VCaP (cell line): ENCODE results near the gene ZNF610.

ENCODE experiments used
- H3K27ac ChIP-seq: fragments of 450-650 bp; 2 replicates; pipeline ENCODE4 v1.5.1; 2017
- CTCF ChIP-seq: fragments of 450-650 bp; conservative IDR thresholded peaks from 2 replicates; pipeline ENCODE4 v1.5.1; 2017; ENCODE audit warnings: mild to moderate bottlenecking, moderate library complexity

ZNF610 gene

GRCh38 chr19:52410276-52410675, 74.2 kb downstream of the ZNF610 start:
- H3K27ac ChIP-seq = no peak overlapping the region
- TF ChIP-seq CTCF = no peak

GRCh38 chr19:52415711-52416110, 79.7 kb downstream of the ZNF610 start:
- H3K27ac ChIP-seq = no peak overlapping the region
- TF ChIP-seq CTCF = no peak
